ENCODE results near the gene STK11IP. TPM values are rescaled to one million over a fixed set of nuclear protein-coding genes. Genes with fewer than 3 reads are reported as not detected.

The STK11IP gene
- total and polyA plus RNA-seq, 2 of the 13 experiments (the other 11 are each of a cell fraction or from before 2014, with no cell fraction given) = 12.8 to 24.0 TPM

- TF ChIP-seq ZNF589 (CRISPR knock-in tag; conservative IDR thresholded peaks at IDR 0.05) (peak; percentile 42; the same call in 1 of the 2 replicates), TRIM24 (CRISPR knock-in tag; IDR thresholded peaks at IDR 0.05) (no peak), ZNF556 (CRISPR knock-in tag; IDR thresholded peaks at IDR 0.05; ENCODE audit: borderline replicate concordance) (no peak), ZNF10 (CRISPR knock-in tag; IDR thresholded peaks at IDR 0.05; ENCODE audit: borderline replicate concordance, low read depth) (no peak), PRDM15 (CRISPR knock-in tag; IDR thresholded peaks at IDR 0.05) (no peak), FUBP1 (CRISPR knock-in tag; IDR thresholded peaks at IDR 0.05; ENCODE audit: borderline replicate concordance) (0 out of 2 replicates have a peak, but pooled peaks have one; percentile 30), HES4 (CRISPR knock-in tag; IDR thresholded peaks at IDR 0.05; ENCODE audit: borderline replicate concordance) (no peak), NFE2L1 (CRISPR knock-in tag; IDR thresholded peaks at IDR 0.05; ENCODE audit: borderline replicate concordance) (no peak), ZNF275 (CRISPR knock-in tag; IDR thresholded peaks at IDR 0.05; ENCODE audit: borderline replicate concordance) (no peak), THYN1 (CRISPR knock-in tag; IDR thresholded peaks at IDR 0.05; ENCODE audit: borderline replicate concordance, low read depth) (no peak), DMTF1 (CRISPR knock-in tag; IDR thresholded peaks at IDR 0.05) (no peak), HIVEP1 (CRISPR knock-in tag; IDR thresholded peaks at IDR 0.05) (no peak), ZNF350 (CRISPR knock-in tag; IDR thresholded peaks at IDR 0.05; ENCODE audit: borderline replicate concordance, low read depth) (no peak; the same call in 1 of the 2 replicates), ZNF850 (CRISPR knock-in tag; conservative IDR thresholded peaks at IDR 0.05) (no peak), FOXK2 (IDR thresholded peaks at IDR 0.05) (no peak), GLI4 (CRISPR knock-in tag; IDR thresholded peaks at IDR 0.05; ENCODE audit: borderline replicate concordance) (0 out of 2 replicates have a peak, but pooled peaks have one; percentile 52), HOXA9 (CRISPR knock-in tag; IDR thresholded peaks at IDR 0.05; ENCODE audit: borderline replicate concordance) (no peak), PAWR (CRISPR knock-in tag; IDR thresholded peaks at IDR 0.05; ENCODE audit: borderline replicate concordance) (0 out of 2 replicates have a peak, but pooled peaks have one; percentile 40)
These were observed 36.2 kb upstream of the STK11IP start (continued) for GRCh38 chr2:219561179-219562048.

Data from HepG2 (cell line).